Keratinocyte (primary cell): ENCODE results near the gene ACTL6A.

ENCODE experiments used
- EZH2 ChIP-seq: IDR thresholded peaks from one replicate; pipeline ENCODE4 v1.6.1; 2012; ENCODE audit warnings: inconsistent platforms, mild to moderate bottlenecking, low read length, moderate library complexity
- TF ChIP-seq, protein P1 (sequence below), 3 experiments: IDR thresholded peaks in 1 of 3; conservative IDR thresholded peaks in 1 of 3; optimal IDR thresholded peaks in 1 of 3; 2 replicates in 2 of 3; 3 replicates in 1 of 3; pipeline versions ENCODE3 to v1.5.1; 2011; ENCODE audit warnings: low read length in 3 of 3, mild to moderate bottlenecking in 3 of 3, moderate library complexity in 2 of 3, control low read depth in 1 of 3, inconsistent platforms in 1 of 3; ENCODE audit not compliant: insufficient read depth in 2 of 3; ENCODE audit errors: extremely low read depth in 1 of 3

DNA sequence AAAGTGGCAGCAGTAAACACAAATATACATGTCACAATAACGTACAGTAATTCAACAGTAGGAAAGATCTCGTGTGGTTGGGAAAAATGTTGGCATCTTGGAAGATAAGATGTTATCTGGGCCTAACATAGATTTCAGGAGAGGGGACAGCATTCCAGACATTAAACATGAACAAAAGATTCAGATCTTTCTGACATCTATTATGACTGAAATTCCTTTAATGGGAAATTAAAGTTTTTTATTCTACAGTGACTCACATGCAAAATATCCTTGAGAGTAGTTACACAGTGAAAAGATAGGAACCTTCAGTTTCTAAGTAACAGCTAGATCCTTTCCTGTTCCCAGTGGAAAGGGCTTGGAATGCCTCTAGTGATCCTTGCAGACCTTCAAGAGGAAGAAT is 51.1 kb downstream of the ACTL6A start:
- TF ChIP-seq, protein P1, sequence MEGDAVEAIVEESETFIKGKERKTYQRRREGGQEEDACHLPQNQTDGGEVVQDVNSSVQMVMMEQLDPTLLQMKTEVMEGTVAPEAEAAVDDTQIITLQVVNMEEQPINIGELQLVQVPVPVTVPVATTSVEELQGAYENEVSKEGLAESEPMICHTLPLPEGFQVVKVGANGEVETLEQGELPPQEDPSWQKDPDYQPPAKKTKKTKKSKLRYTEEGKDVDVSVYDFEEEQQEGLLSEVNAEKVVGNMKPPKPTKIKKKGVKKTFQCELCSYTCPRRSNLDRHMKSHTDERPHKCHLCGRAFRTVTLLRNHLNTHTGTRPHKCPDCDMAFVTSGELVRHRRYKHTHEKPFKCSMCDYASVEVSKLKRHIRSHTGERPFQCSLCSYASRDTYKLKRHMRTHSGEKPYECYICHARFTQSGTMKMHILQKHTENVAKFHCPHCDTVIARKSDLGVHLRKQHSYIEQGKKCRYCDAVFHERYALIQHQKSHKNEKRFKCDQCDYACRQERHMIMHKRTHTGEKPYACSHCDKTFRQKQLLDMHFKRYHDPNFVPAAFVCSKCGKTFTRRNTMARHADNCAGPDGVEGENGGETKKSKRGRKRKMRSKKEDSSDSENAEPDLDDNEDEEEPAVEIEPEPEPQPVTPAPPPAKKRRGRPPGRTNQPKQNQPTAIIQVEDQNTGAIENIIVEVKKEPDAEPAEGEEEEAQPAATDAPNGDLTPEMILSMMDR (optimal IDR thresholded peaks at IDR 0.05 in 1 of 3, IDR thresholded peaks at IDR 0.05 in 1 of 3, conservative IDR thresholded peaks at IDR 0.05 in 1 of 3; ENCODE audit: extremely low read depth in 1 of 3, insufficient read depth in 2 of 3, low read length in 3 of 3): no peak
- no peak for TF ChIP-seq EZH2
